ENCODE data around the gene KIRREL3.

DNA sequence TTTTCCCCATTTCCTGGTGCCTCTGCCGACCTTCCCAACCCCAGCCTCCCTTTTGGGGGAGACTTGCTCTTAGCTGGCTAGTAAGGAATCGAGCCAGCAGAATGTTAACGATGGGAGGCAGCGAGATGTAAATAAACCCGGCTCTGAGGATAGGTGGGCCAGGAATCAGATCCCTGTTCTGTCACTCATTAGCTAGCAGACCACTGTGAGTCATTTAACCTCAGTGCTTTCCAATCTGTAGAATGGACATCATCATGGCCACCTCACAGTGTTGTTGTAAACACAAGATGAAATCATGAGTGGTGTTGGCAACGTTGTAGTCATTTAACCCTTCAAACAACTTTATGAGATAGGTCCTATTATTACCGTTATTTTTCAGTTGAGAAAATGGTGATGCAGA is 208.6 kb downstream of the KIRREL3 start:
- TF ChIP-seq, protein P1, sequence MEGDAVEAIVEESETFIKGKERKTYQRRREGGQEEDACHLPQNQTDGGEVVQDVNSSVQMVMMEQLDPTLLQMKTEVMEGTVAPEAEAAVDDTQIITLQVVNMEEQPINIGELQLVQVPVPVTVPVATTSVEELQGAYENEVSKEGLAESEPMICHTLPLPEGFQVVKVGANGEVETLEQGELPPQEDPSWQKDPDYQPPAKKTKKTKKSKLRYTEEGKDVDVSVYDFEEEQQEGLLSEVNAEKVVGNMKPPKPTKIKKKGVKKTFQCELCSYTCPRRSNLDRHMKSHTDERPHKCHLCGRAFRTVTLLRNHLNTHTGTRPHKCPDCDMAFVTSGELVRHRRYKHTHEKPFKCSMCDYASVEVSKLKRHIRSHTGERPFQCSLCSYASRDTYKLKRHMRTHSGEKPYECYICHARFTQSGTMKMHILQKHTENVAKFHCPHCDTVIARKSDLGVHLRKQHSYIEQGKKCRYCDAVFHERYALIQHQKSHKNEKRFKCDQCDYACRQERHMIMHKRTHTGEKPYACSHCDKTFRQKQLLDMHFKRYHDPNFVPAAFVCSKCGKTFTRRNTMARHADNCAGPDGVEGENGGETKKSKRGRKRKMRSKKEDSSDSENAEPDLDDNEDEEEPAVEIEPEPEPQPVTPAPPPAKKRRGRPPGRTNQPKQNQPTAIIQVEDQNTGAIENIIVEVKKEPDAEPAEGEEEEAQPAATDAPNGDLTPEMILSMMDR (IDR thresholded peaks at IDR 0.05; ENCODE audit: low read depth, low read length): no peak
- no peak for TF ChIP-seq EZH2phosphoT487 (IDR thresholded peaks at IDR 0.05; ENCODE audit: low read depth)
